Activated naive CD8-positive, alpha-beta T cell (primary cell): ENCODE measurements around the gene KCNK10.

Source experiments
- H3K27ac Mint-ChIP-seq: one replicate; pipeline ENCODE4 v1.8.0; 2021; ENCODE audit warnings: mixed read lengths
- H3K27me3 Mint-ChIP-seq: one replicate; pipeline ENCODE4 v1.8.0; 2021; ENCODE audit warnings: mixed read lengths
- H3K36me3 Mint-ChIP-seq: one replicate; pipeline ENCODE4 v1.8.0; 2021; ENCODE audit warnings: mixed read lengths
- H3K4me1 Mint-ChIP-seq: one replicate; pipeline ENCODE4 v1.8.0; 2021; ENCODE audit warnings: low read depth, mixed read lengths
- H3K4me3 Mint-ChIP-seq: one replicate; pipeline ENCODE4 v1.8.0; 2021; ENCODE audit warnings: mild to moderate bottlenecking, mixed read lengths
- H3K9me3 Mint-ChIP-seq: one replicate; pipeline ENCODE4 v1.8.0; 2021; ENCODE audit warnings: low read depth, mixed read lengths

The KCNK10 gene

DNA sequence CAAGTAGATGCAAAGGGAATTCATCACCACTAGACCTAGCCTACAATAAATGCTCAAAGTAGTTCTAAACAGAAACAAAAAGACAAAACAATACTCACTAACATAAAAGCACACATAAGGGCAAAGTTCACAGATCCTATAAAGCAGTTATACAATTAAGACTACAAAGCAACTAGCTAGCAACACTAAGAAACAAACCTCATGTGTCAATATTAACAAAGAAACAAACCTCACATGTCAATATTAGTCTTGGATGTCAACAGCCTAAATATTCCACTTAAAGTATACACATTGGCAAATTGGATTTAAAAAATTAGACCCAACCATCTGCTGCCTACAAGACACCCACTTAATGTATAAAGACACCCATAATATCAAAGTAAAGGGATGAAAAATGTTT is 152.7 kb downstream of the KCNK10 start:
- peaks cover 2% of the 10 kb centered on the region for H3K4me1 Mint-ChIP-seq
- H3K9me3 Mint-ChIP-seq: no peaks in the 10 kb centered on the region
- H3K27ac Mint-ChIP-seq: no peak overlapping the region
- no peak overlapping the region for H3K4me3 Mint-ChIP-seq
- peaks cover 11% of the 10 kb centered on the region for H3K27me3 Mint-ChIP-seq
- H3K36me3 Mint-ChIP-seq: no peaks in the 10 kb centered on the region

DNA sequence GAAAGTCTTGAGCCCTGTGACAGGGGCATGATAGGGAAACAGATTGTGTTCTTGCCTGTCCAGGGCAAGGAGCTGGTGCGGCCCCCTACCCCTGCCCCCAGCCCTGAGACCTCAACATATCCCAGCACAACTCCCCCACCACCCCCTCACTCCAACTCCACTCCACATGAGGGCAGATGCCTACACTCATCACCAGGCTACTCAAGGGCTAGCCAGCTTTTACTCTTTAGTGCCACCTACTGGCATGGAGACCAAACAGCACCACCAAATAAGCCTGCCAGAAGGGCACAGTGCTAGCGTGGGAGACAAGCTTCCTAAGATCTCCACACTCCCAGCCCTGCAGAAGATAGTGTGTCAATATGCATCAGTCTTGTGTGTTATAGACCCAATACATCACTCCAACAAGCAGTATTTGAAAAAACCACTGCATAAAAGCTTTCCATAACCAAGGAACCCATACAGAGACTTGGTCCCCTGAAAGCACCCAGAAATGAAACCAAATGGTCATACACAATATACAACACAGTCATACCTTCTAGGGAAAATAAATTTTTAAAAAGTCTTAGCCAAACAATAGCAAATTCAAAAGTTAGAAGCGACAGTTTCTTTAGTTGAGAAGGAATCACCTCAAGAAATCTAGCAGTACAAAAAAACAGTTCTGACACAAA is 154.4 kb downstream of the KCNK10 start:
- no peaks in the 10 kb centered on the region for H3K36me3 Mint-ChIP-seq
- H3K4me3 Mint-ChIP-seq: no peak overlapping the region
- peaks cover 8% of the 10 kb centered on the region for H3K4me1 Mint-ChIP-seq
- H3K9me3 Mint-ChIP-seq: no peaks in the 10 kb centered on the region
- H3K27me3 Mint-ChIP-seq: peaks cover 10% of the 10 kb centered on the region
- no peak overlapping the region for H3K27ac Mint-ChIP-seq

DNA sequence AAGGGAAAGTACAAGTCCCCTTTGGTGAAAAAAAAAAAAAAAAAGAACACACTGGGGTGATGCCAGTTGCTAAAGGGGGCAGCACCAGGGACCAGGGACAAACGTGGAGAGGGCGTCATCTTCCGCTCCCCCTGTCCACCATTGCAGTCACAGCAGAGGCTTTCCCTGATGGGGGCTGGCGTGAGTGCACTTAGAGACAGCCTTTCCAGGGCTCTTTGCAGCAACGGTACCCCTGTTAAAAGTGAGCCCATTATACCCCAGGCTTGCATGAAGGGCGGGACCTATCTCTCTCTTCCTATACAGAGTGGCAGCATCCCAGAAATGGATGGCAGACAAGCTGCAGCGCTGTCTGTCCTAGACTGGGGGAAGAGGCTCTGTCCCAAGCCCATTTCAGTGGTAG is 155.0 kb downstream of the KCNK10 start:
- H3K4me3 Mint-ChIP-seq: no peak overlapping the region
- peaks cover 8% of the 10 kb centered on the region for H3K4me1 Mint-ChIP-seq

DNA sequence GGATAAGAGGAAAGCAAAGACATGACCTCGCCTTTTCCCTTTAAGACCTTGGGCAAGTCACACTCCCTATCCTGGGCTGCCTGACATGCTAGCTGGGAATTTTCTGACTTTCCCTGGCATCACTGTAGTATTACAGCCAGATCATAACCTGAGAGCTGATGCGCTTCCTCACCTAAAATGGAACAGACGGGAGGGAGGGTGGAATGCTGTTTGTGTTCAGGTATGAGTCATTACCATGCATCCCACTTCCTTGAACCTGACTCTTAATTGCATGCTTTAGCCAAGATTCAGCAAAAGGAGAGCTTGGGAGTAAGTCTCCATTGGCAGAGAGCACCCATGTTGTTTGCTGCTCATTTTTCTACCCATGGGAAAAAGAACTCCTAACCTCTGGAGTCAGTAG is 156.5 kb downstream of the KCNK10 start:
- H3K4me1 Mint-ChIP-seq: peaks cover 8% of the 10 kb centered on the region
- H3K27ac Mint-ChIP-seq: no peak overlapping the region
- H3K36me3 Mint-ChIP-seq: no peaks in the 10 kb centered on the region
- H3K4me3 Mint-ChIP-seq: no peak overlapping the region
- no peaks in the 10 kb centered on the region for H3K9me3 Mint-ChIP-seq
- H3K27me3 Mint-ChIP-seq: peaks cover 7% of the 10 kb centered on the region

More for the DNA sequence above, 155.0 kb downstream of the KCNK10 start:
- H3K9me3 Mint-ChIP-seq: no peaks in the 10 kb centered on the region
- no peak overlapping the region for H3K27ac Mint-ChIP-seq
- no peaks in the 10 kb centered on the region for H3K36me3 Mint-ChIP-seq
- peaks cover 10% of the 10 kb centered on the region for H3K27me3 Mint-ChIP-seq

DNA sequence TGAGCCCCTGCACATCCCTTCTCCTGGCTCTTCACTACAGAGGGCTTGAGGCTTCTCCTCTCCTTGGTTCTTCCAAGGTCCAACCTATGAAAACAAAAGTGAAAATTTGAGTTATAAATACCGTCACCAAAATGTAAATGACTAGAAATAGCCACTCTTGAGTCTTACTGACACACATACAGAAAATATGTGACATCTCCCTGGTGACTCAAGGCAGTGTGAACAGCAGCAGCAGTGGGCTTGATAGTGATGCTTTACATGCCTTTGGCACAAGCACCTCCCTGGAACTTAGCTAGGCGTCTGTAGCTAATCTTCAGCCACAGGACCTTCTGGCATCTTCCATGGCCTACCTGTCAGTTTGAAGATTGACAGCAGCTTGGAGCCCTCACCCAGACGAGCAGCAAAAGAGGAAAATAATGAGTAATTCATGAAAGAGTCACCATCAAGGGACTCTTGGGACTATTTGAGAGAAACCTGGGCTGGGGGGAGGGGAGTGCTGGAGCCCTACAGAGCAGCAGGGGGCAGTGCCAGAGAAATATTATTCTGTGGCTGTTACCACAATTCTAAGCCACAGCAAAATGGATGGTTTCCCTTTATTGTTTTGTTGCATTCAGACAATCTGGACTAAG is 158.0 kb downstream of the KCNK10 start:
- no peaks in the 10 kb centered on the region for H3K9me3 Mint-ChIP-seq
- peaks cover 4% of the 10 kb centered on the region for H3K27me3 Mint-ChIP-seq
- no peak overlapping the region for H3K27ac Mint-ChIP-seq
- no peak overlapping the region for H3K4me3 Mint-ChIP-seq
- H3K4me1 Mint-ChIP-seq: peaks cover 8% of the 10 kb centered on the region
- no peaks in the 10 kb centered on the region for H3K36me3 Mint-ChIP-seq

DNA sequence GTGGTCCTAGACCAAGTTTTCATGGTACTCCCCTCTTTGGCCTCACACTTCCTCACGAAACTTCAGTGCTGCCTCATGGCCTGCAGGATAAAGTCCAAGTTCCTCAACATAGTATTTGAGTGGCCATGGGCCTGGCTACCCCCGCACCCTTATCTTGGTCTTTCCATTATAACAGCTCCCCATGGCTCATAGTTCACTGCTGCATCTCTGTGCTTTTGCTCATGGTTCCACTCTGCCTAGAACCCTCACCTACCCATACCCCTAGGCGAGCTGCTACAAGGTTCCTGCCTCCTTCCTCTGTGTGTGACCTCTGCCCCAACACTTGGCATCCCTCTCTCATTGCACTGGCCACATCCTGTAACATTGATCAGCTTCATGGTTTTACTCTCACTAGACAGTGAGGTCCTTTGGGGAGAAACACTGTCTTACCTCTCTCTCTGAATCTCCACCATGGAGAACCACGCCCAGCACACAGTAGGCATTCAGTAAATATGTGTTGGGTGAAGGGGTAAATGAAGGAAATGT is 159.3 kb downstream of the KCNK10 start:
- Mint-ChIP-seq H3K9me3 (no peaks in the 10 kb centered on the region), H3K27ac (no peak overlapping the region), H3K4me3 (no peak overlapping the region), H3K36me3 (no peaks in the 10 kb centered on the region), H3K4me1 (peaks cover 8% of the 10 kb centered on the region), H3K27me3 (no peaks in the 10 kb centered on the region)

DNA sequence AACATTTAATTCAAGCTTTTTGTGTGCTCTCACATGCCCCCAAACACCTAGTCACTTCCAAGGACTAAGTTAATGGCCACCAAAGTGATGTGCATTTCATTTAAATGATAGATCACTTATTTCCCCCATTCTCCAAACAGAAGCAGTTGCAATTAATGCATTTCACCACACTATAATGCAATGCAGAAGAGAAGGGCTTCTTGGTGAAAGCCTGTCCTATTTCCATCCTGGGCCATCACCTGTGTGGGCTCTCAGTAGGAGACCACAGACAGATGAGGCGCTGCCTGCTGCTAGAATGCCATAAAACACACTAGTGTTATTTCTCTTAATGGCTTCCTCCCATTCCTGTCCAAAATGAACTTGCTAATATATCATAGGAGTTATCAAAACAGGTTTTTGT is 166.9 kb downstream of the KCNK10 start:
- no peaks in the 10 kb centered on the region for H3K36me3 Mint-ChIP-seq
- no peak overlapping the region for H3K27ac Mint-ChIP-seq
- H3K4me3 Mint-ChIP-seq: no peak overlapping the region
- H3K4me1 Mint-ChIP-seq: no peaks in the 10 kb centered on the region
- no peaks in the 10 kb centered on the region for H3K27me3 Mint-ChIP-seq
- no peaks in the 10 kb centered on the region for H3K9me3 Mint-ChIP-seq

DNA sequence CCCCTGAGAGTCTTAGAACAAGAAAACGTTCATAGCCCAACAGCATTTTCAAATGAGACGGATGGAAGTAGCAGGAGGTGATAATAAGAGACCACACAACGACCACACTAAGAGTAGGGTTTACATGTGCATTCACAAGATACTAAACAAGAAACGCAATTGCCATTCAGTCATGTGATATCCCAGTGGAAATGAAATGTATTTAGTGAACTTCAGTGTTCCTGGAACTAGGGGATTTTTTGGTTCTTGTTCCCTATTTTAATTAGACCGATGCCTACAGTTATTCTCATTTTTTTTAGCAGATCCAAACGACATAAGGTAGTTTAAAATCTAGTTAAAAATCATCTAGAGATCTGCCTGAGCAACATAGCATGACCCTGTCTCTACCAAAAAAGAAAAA is 168.1 kb downstream of the KCNK10 start:
- Mint-ChIP-seq H3K27me3 (no peaks in the 10 kb centered on the region), H3K4me1 (no peaks in the 10 kb centered on the region), H3K9me3 (no peaks in the 10 kb centered on the region), H3K36me3 (no peaks in the 10 kb centered on the region), H3K27ac (no peak overlapping the region), H3K4me3 (no peak overlapping the region)

DNA sequence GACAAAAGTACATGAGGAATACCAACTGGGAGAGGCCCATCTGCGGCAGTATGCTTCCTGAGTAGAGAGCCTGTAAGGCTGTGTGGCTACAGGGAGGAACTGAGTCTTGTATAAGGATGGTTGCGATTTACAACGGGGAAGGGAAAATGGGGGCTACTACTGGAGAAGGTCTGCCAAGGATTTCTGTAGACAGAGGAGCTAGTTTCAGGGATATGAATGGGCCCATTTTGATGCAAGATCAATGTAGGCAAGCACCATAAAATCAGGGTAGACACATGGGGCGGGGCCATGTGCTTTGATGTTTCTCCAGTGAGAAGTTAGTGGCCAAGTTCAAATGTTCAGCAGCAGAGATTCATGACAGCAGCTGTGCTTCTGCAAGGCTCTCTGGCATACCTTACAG is 168.7 kb downstream of the KCNK10 start:
- no peak overlapping the region for H3K4me3 Mint-ChIP-seq
- no peaks in the 10 kb centered on the region for H3K9me3 Mint-ChIP-seq
- no peaks in the 10 kb centered on the region for H3K36me3 Mint-ChIP-seq
- H3K27me3 Mint-ChIP-seq: no peaks in the 10 kb centered on the region
- H3K27ac Mint-ChIP-seq: no peak overlapping the region
- H3K4me1 Mint-ChIP-seq: no peaks in the 10 kb centered on the region

DNA sequence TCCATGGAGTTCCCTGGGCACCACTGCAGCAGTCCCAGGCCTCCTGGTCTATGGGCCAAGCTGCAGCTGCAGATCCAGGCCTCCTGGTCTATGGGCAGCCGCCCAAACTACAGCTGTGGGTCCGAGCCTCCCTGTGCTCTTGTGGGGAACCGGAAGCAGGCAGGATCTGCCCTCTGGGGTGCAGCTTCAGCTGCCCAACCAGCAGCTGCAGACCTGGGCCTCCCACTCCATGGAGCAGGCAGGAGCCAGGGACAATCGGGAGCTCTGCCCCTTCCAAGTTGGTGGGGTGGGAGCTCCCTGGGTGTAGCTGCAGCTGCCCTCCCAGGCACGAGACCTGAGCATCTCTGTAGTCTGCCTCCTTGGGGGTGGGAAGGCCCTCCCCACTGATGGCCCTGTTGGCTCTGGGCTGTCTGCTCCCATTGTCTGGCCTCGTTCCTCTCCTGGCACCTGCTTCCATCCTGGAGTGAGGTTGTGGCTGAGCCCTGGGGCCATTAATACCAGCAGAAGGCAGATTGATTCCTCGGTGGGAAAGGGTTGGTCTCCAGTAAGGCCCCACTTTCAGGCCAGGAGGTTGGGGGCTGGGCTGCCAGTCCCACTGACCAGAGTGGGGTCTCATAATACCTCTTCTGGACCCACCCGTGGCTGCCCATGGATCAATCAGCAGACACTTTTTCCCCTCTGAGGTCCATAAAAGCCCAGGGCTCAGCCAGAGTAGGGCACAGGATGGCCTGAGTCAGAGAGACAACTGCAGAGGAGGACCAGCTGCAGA is 176.0 kb downstream of the KCNK10 start:
- H3K36me3 Mint-ChIP-seq: no peaks in the 10 kb centered on the region

DNA sequence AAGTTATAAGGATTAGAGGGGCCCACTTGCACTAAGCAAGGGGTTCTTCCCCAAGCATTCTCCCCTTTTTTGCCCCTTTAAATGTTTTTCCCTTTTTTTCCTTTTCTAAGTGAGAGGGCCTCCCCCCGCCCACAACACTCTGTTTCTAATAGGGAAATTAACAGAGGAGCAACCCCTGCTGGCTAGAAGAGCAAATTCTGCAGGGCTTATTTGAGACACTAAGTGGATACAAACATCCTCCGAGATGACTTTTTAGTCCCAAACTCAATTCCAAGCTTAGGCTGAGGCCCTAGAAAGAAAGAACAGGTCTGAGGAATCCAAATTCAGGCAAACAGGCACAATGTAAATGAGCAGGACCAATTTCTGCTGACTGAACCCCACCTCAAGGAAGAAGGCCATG is 179.3 kb downstream of the KCNK10 start:
- Mint-ChIP-seq H3K9me3 (no peaks in the 10 kb centered on the region), H3K36me3 (no peaks in the 10 kb centered on the region), H3K27ac (no peak overlapping the region), H3K4me1 (no peaks in the 10 kb centered on the region), H3K4me3 (no peak overlapping the region), H3K27me3 (peaks cover 2% of the 10 kb centered on the region)

More for the DNA sequence above, 176.0 kb downstream of the KCNK10 start:
- Mint-ChIP-seq H3K9me3 (no peaks in the 10 kb centered on the region), H3K27ac (no peak overlapping the region), H3K4me1 (no peaks in the 10 kb centered on the region), H3K27me3 (peaks cover 1% of the 10 kb centered on the region), H3K4me3 (no peak overlapping the region)

DNA sequence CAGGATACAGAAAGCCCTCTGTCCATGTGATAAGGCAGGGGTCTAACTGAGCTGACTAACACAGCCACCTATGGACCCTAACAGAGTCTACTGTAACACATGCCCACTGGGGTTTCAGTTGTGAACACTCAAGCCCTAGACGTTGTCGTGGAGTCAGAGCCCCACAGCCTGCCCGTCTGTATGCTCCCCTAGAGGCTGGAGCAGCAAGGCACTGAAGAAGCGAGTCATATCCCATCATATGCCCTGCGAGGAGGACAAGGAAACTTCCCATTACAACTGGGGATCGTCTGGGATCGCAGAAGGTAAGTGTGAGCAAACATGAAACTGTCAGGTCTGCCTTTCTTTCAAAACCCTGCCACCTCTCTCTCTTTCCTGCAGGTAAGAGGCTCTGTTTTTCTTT is 180.1 kb downstream of the KCNK10 start:
- peaks cover 2% of the 10 kb centered on the region for H3K27me3 Mint-ChIP-seq
- no peak overlapping the region for H3K27ac Mint-ChIP-seq
- no peaks in the 10 kb centered on the region for H3K9me3 Mint-ChIP-seq
- H3K4me1 Mint-ChIP-seq: no peaks in the 10 kb centered on the region
- H3K36me3 Mint-ChIP-seq: no peaks in the 10 kb centered on the region
- no peak overlapping the region for H3K4me3 Mint-ChIP-seq

DNA sequence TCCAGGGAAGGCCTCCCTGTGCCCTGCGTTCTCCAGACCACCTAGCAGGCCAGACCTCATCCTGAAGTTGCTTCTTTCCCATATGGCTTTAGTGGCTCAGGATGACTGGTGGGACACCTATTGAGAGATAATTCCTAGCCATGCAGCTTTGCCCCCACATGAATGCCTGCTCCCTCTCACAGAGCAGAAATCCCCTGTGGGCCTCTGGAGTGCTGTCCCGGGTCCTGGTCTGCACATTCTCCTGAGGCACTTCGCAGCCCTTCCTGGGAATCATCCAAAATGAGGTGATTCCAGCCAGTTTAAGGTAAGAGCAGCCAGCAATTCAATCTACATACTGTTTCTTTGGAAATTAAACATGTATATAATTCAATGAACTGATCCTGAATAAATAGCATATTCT is 182.2 kb downstream of the KCNK10 start:
- Mint-ChIP-seq H3K9me3 (no peaks in the 10 kb centered on the region), H3K27ac (no peak overlapping the region), H3K36me3 (no peaks in the 10 kb centered on the region), H3K4me3 (no peak overlapping the region), H3K4me1 (peaks cover 3% of the 10 kb centered on the region), H3K27me3 (peaks cover 2% of the 10 kb centered on the region)

DNA sequence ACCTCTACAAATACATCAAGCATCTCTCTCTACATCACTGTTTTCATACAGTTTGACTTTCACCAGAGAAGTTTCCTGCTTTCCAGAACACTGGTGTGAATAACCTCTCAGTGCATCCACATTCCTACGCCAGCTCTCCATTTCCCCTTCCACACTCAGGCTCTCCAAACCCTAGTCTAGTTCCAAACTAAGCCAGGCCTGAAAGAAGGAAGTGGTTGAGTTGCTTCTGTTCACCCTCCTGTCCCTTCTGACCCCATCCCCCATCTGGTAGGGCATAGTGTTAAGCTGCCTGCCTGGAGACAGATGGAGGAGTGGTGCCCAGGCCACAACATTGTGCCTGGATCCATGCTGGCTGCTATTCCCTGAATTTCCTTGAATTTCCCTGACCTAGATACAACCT is 185.7 kb downstream of the KCNK10 start:
- Mint-ChIP-seq H3K27me3 (peaks cover 1% of the 10 kb centered on the region), H3K27ac (no peak overlapping the region), H3K9me3 (peaks cover 5% of the 10 kb centered on the region), H3K4me3 (no peak overlapping the region), H3K4me1 (peaks cover 3% of the 10 kb centered on the region), H3K36me3 (no peaks in the 10 kb centered on the region)
